GM20431 (cell line): Measurements from ENCODE around the gene TP53RK.

Experiments
- in situ Hi-C: fragments of 300-500 bp; cut with MseI, MboI; formaldehyde crosslinking; loops from one replicate; pipeline ENCODE4 v1.15.0; 2020; ENCODE audit warnings: low sequenced_read_pairs; ENCODE audit not compliant: unreplicated experiment

The TP53RK gene

DNA sequence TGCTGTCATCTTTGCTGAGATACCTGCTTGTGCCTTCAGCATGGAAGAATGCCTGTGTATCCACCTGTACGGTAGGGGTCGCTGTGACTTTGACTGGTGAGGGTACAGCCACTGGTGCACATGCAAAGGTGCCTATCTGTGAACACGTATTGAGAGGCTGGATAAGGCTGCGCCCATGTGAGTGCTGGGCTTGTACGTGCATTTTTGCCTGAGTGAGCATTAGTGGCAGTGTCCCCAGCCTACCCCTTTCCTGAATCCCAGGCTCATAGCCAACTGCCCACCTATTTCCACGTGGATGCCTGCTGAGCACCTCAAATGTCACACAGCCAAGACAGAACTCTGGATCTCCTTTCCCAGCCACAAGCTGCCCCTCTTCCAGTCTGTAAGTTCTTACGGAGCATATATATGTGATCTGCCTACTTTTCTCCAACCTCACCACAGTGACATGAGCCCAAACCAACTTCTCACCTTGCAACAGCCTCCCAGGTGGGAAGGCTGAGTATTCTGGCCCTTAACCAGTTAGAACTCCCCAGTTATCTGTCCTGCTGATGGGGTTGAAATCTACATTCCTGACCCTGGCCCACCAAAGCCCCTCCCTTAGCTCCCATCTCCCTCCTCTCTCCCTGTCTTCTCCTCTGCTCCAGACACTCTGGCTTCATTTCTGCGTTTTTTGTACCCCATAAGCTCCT lies 19.1 kb upstream of the TP53RK start:
- in situ Hi-C loops = no loop called here

DNA sequence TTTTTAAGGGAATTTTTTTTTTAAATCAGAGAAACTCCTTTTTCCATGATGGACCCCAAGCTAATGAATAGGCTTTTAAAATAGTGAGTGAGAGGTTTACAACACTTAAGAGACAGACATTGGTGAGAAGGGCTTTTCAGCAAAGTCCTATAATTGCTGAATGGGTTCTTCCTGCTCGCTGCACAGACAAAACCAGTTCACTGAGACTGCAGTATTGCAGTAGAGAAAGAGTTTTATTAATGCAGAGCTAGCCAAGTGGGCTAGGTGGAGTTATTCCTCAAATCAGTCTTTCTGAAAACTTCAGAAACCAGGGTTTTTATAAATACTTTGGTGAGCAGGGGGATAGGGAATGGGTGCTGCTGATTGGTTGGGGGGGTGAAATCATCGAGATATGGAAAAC lies 17.0 kb upstream of the TP53RK start:
- in situ Hi-C loops = no loop called here

DNA sequence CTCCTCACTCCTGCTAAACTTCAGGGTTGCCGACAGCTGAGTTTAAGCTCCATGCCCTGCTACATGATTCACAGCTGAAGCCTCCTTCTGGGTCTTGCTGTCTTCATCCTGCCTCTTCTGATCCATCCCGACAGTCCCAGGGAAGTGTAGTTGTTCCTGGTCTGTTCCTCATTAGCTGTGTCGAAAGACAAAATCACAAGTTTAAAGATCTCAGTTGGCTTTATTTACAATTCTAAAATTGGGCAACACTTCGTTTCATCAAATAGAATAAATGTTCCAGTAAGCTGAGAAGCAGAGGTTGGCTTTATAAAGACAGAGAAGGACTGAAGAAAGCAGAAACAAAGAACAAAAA lies 16.1 kb upstream of the TP53RK start:
- in situ Hi-C loops = no loop called here

DNA sequence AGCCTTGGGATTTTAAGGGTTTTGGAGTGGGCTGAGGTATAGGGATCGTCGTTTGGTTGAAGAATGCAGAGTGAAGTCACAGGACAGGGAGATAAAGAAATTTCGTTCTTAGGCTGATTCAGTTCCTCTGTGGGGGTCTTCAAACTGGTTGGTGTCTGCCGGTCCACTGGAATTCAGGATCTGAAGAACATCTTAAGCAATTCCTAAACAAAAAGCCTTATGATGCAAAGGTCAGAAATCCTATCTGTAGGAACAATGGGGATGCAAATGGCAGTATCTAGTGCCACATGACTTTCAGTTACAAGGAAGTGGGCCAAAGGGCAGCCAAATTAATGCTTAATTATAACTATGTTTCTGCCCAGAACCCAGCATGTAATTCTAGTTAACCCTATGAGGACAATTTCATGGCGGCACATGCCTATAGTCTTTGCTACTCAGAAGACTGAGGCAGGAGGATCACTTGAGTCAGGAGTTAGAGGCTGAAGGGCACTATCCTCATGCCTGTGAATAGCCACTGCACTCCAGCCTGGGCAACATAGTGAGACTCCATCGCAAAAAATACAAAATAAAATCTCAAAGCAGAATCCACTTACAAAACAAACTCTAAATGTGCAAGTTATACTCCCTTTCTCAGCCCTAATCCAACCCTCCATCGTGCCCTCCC lies 15.6 kb upstream of the TP53RK start:
- in situ Hi-C loops = no loop called here

DNA sequence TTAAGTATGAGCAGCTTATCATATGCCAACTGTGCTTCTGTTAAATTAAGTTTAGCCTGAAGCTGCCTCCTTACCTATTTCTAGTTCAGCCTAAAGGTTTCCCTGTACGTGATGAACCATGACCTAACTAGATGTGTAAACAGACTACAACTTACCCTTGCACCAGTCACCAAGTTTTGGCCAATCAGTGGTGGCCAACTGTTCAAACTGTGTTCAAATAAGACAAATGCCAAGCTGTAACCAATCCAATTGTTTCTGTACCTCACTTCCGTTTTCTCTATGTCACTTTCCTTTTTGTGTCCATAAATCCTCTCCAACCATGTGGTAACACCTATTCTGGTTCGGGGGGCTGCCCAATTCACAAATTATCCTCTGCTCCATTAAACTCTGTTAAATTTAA lies 14.2 kb upstream of the TP53RK start:
- in situ Hi-C loops = no loop called here

DNA sequence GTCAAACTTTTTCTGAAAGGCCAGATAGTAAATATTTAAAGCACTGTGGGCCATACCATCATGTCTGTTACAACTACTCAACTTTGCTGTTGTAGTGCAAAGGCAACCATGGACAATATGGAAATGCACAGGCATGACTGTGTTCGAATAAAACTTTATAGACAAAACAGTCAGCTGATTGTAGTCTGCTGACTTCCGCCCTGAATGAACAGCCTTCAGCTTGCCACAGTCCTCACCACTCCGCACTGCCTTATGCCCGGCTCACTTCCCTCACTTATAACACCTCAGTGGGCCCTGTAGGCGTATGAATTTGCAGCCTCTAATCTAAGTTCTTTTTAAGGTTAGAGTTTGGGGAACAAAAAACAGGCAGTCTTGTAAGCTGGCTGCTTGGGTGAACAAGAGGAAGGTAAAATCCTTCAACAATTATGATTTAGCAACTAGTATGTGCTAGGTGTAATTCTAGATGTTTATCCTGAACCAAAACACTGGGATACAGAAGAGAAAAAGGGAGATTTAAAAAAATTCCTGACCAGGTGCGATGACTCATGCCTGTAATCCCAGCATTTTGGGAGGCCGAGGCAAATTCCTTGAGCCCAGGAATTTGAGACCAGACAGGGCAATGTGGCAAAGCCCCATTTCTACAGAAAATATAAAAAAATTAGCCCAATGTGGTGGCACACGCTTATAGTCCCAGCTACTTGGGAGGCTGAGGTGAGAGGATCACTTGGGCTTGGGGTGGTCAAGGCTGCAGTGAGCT lies 13.4 kb upstream of the TP53RK start:
- in situ Hi-C loops = no loop called here

DNA sequence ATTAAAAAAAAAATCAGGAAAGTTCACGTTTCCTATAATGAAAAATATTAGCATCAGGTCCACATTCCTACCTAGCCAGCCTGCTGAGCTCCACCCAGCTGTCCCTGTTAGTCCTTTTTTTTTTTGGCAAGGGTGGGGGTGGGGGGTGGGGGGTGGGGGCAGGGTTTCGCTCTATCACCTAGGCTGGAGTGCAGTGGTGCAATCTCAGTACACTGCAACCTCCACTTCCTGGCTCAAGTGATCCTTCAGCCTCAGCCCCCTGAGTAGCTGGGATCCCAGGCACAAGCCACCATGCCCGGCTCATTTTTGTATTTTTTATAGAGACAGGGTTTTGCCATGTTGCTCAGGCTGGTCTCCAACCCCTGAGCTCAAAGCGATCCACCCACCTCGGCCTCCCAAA lies 12.7 kb upstream of the TP53RK start:
- in situ Hi-C loops = no loop called here

DNA sequence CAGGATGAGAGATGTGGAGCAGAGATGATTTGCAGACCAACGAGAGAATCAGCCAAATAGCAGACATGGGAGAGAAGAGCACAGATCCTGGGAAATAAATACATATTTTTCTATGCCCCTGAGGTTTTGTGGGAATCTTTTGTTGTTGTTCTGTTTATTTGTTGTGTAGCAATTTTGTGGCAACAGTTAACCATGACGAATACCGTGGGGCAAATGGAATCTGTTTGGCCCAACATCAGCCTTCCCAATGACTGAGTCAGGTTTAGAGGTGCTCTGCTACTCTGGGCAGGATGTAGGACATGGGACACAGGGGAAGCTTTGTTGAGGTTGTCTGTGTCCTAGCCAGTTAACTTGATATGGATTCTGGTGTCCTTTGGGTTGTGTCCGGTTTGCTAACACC lies 12.3 kb upstream of the TP53RK start:
- in situ Hi-C loops = no loop called here

DNA sequence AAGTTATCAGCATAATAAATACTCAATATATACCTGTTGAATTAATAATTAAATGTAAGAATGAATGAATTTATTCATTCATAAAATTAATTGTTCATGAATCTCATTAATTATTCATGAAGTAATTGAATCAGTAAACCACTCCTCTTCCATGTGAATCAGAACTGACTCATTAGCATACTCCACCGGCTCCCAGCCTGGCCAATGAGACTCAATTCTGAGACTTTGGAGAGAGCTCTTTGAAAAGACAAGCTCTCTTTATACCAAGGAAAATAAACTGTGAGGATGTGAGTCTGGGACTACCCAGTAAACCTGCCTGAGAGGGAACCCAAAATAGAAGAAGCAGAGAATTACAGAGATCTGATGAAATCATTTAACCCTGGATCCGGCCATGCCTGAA lies 11.8 kb upstream of the TP53RK start:
- in situ Hi-C loops = no loop called here

DNA sequence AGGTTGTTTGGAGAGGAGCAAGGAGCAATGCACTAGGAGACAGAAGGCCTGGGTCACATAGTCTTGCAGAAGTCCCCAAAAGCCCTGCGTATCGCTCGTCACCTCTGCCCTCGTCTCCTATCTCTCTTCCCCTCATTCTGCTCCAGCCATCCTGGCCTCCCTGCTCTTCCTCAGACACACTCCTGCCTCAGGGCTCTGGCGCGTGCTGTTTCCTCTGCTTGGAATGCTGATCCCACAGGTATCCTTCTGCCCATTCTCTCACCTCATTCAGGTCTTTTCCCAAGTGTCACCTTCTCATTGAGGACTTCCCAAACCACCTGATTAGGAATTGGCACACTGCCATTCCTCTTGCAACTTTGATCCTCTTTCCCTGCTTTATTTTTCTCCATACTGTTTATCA lies 11.2 kb upstream of the TP53RK start:
- in situ Hi-C loops = no loop called here

DNA sequence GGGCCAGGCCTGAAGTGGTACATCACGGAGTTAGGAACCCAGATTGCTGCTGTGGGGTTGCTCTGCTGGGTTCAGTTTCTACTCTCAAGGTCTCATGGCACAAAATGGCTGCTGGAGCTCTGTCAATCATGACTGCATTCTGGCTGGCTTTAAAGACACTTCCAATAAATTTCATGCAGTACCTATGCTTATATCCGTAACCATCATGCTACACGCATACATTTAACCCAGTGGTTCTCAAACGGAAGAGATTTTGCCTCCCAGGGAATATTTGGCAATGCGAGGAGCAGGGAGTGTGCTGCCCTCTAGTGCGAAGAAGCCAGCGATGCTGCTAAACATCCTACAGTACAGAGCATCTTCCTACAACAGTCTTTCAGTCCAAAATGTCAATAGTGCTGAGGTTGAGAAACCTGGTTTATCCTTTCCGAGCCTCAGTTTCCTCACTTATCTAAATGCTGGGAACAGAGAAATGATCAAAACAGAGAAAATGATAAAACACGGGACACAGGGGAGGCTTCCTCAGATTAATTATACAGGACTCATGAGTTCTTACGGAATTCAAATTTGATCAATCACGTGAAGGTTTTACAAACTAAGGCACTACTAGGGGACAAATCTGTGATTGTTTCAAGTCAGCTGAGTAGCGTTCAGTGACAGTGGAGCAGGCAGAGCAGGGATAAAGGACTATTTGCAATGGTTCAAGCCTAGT lies 10.6 kb upstream of the TP53RK start:
- in situ Hi-C loops = no loop called here

DNA sequence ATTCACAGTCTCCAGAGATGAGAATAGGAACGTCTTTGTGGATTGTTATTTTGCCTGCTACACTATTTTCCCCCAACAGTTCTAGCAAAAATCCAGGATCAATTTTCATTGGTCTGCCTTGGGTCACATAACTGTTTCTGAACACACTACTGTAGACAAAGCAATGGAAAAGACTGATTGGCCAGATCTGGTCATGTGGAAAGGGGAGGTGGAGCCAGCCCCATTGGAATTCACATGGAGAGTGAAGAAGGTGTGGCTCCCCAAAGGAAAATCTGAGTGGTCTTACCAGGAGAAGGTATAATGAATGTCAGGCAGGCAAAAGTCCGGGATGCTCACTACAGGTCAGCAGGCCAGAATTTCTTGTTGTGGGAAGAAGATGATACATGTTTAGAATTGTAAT lies 9.5 kb upstream of the TP53RK start:
- in situ Hi-C loops = no loop called here

DNA sequence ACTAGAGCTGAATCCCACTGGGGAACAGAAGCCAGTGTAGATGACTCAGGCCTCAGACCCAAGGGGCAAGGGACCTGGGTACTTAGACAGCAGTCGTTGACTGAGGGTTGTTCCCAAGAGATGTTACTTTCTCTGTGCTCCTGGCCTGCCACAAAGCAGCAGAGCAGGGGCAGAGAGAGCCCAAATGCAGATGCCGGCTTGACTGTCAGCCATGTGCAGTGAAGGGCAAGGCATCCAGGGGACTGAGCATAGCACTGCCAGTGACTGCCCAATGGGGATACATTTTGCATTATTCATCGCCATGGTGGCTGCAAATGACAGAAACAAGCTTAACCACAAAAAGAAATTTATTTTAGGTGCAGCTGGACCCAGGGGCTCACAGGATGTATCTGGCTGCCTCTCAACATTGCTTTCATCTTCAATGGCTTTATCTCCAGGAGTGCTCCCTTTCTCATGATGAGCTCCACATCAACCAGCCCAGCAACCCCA lies 7.6 kb upstream of the TP53RK start:
- in situ Hi-C loops = no loop called here

DNA sequence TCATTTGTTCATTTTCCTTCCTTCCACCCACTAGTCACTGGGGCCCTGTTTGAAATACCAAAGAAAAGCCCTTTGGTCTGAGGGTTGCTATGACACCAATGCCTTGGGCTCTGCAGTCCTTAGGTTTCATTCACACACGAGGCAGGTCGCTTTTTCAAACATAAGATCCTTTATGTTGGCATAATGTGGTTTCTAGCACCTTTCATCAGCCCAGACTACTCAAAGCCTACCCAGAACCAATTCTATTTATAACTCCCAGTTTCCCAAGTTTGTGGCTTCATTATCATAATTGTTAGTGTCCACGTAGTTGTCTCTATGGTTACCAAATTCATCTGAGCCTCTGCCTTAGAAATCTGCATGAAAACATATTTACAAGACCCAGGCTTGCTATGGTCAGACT lies 6.6 kb upstream of the TP53RK start:
- in situ Hi-C loops = no loop called here

DNA sequence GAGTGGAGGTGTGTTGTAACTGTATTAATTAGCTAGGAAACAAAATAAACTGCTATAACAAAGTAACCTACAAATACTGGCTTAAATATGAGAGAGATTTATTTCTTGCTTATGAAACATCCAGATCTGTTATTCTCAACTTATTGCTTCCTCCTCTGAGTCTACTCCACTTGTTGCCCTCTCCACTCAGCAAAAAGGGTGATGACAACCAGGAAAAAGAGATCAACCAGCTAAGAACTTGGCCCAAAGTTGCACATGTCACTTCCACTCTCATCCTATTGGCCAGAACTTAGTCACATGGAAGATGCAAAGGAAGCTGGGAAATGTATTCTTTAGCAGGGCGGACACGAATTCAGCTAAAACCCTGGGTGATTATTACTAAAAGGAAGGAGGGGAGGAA lies 5.2 kb upstream of the TP53RK start:
- in situ Hi-C loops = no loop called here

DNA sequence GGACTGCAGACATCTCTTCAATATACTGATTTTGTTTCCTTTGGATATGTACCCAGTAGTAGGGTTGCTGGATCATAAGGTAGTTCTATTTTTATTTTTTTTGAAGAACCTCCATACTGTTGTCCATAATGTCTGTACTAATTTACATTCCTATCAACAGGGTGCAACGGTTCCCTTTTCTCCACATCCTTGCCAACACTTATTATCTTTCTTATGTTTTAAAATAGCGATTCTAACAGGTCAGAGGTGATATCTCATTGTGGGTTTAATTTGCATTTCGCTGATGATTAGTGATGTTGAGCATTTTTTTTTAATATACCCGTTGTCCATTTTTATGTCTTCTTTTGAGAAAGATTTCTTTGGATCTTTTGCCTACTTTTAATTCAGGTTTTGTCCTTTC lies 2.0 kb upstream of the TP53RK start:
- in situ Hi-C loops = no loop called here

DNA sequence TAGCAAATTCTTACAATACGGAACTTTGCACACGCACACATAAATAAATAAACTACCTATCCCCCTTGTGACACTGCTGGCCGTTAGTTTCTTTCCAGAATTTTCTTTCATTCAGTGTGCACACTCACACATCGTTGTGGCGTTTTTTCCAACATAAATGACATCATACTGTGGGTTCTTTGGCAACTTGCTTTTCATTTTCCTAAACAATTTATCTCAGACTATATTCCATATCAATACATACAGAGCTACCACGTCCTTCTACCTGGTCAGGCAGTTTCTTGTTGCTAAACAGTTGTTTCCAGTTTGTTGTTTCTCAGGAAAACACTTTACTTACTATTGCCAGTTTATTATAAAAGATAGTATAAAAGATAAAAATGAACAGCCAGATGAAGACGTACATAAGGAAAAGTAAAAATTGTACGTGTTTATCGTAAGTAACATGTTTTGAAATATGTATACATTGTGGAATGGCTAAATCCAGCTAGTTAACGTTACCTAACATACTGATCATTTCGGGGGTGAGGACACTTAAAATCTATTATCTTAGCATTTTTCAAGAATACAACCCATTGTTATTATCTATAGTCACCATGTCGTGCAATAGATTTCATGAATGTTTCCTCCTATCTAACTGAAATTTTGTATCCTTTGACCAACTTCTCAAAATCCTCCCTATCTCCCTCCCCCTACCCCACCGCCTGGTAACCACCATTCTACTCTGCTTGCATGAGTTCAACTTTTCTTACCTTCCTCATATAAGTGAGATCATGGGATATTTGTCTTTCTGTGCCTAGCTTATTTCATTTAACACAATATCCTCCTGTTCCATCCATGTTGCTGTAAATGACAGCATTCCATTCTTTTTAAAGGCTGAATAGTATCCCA lies 1.2 kb upstream of the TP53RK start:
- in situ Hi-C loops = no loop called here

DNA sequence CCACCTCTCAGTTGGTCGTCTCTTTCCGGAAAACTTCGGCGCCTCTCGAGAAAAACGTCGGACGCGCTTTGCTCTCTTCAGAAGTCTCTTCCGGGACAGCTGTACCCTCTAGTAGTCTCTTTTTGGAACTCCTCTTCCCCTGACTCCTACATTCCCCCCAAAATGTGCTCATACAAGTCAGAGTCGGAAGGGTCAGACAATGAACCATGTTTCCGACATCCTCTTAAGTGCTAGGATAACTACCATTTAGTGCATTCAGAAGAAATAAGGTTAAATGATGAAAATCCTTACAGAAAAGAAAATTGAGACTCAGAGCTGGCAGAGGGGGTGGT lies 476 bp upstream of the TP53RK start:
- in situ Hi-C loops = loop anchor here (10.0 kb wide), 1 partner anchor 165 kb away; no protein-coding TSS in a partner anchor

DNA sequence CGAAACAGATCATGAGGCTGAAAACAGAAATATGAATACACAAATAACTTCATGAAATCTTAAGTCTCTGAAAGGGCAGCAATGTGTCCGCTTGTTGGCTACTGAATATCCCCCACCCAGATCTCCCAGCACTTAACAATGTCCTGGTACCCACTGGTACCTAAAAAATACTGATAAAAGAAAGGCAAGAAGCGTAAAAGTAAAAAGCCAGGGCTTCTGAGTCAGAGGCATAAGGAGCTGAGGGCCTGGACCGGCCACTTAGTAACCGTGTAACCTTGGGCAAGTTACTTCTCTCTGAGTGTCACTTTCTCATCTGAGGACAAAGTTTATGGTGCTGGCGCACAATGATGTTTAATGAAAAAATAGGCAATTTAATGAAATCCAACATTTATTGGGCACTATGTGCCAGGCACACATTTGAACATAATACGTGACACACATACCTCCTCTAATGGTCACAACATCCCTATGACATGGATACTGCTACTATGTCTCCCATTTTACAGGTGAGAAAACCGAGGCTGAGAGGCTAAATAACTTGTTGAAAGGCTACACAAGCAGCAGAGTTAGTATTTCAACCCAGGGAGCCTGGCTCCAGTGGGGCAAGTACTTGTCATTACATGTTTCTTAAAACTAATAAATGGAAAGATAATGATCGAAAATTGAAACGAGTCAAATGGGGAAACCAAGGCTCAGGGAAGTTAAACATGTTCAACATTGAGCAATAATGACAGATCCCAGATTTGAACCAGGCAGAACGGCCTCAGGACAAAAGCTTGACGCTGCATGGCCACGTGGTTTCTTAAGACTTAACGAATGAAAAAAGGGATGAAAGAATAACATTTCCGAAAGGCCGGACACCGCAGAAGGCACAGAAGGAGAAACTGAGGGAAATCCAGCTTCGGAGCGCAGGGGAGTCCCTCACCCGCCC lies 828 bp downstream of the TP53RK start:
- in situ Hi-C loops = loop anchor here (10.0 kb wide), 1 partner anchor 164 kb away; no protein-coding TSS in a partner anchor
